GM23338 (cell line): Measurements from ENCODE around the gene MYOC. TPM values are rescaled to one million over a fixed set of nuclear protein-coding genes. Genes with fewer than 3 reads are reported as not detected.

ENCODE experiments used
- ATAC-seq: fragments of 200-7000 bp; cut with Tn5 transposase; 3 replicates; pipeline ENCODE4 v1.9.1; 2020
- DNase-seq: peaks from one replicate; pipeline ENCODE4 v3.0.0-alpha.2; 2015; ENCODE audit warnings: low spot score
- H2AFZ ChIP-seq: fragments of 200-600 bp; sonication (generic); 2 replicates; pipeline ENCODE4 v1.8.0; 2016; ENCODE audit warnings: antibody characterized with exemption, mild to moderate bottlenecking, moderate library complexity
- H3F3A ChIP-seq: fragments of 200-600 bp; sonication (generic); replicated peaks from 2 replicates; pipeline ENCODE4 v1.8.0; 2017; ENCODE audit warnings: antibody characterized with exemption, mixed run types, low read depth
- H3K27ac ChIP-seq: fragments of 200-600 bp; sonication (generic); 2 replicates; pipeline ENCODE4 v1.6.1; 2016; ENCODE audit warnings: low read depth
- H3K27me3 ChIP-seq: fragments of 200-600 bp; sonication (generic); 2 replicates; pipeline ENCODE4 v1.8.0; 2016; ENCODE audit warnings: mild to moderate bottlenecking, mixed run types, moderate library complexity; ENCODE audit not compliant: insufficient read depth
- H3K36me3 ChIP-seq: fragments of 200-600 bp; sonication (generic); 2 replicates; pipeline ENCODE4 v1.8.0; 2016; ENCODE audit warnings: mild to moderate bottlenecking; ENCODE audit not compliant: insufficient read depth
- H3K4me1 ChIP-seq: fragments of 200-600 bp; sonication (generic); 2 replicates; pipeline ENCODE4 v1.8.0; 2016; ENCODE audit warnings: mild to moderate bottlenecking, moderate library complexity; ENCODE audit not compliant: insufficient read depth
- H3K4me2 ChIP-seq: fragments of 200-600 bp; sonication (generic); 2 replicates; pipeline ENCODE4 v1.7.1; 2017; ENCODE audit warnings: mixed run types
- H3K4me3 ChIP-seq: fragments of 200-600 bp; sonication (generic); 2 replicates; pipeline ENCODE4 v1.6.1; 2016; ENCODE audit warnings: mixed run types
- H3K79me2 ChIP-seq: fragments of 200-600 bp; sonication (generic); replicated peaks from 2 replicates; pipeline ENCODE4 v1.8.0; 2017; ENCODE audit warnings: mild to moderate bottlenecking; ENCODE audit not compliant: insufficient read depth
- H3K9me2 ChIP-seq: fragments of 200-600 bp; sonication (generic); 2 replicates; pipeline ENCODE4 v1.8.0; 2017; ENCODE audit not compliant: insufficient read depth
- H4K20me1 ChIP-seq: fragments of 200-600 bp; sonication (generic); replicated peaks from 2 replicates; pipeline ENCODE4 v1.8.0; 2017; ENCODE audit warnings: mild to moderate bottlenecking; ENCODE audit not compliant: insufficient read depth
- H3K27ac Mint-ChIP-seq: 2 replicates; pipeline ENCODE4 v1.8.0; 2020; ENCODE audit warnings: inconsistent platforms, mild to moderate bottlenecking, moderate library complexity, mixed read lengths
- H3K27me3 Mint-ChIP-seq: 3 replicates; pipeline ENCODE4 v1.8.0; 2022; ENCODE audit warnings: low read depth, mild to moderate bottlenecking, moderate library complexity, mixed read lengths, inconsistent platforms; ENCODE audit not compliant: insufficient read depth, poor library complexity
- H3K36me3 Mint-ChIP-seq: 3 replicates; pipeline ENCODE4 v1.8.0; 2021; ENCODE audit warnings: low read depth, mild to moderate bottlenecking, inconsistent platforms, moderate library complexity, mixed read lengths
- H3K4me1 Mint-ChIP-seq: 3 replicates; pipeline ENCODE4 v1.8.0; 2020; ENCODE audit warnings: mild to moderate bottlenecking, inconsistent platforms, mixed read lengths
- H3K4me3 Mint-ChIP-seq: 3 replicates; pipeline ENCODE4 v1.8.0; 2021; ENCODE audit warnings: moderate library complexity, mild to moderate bottlenecking, inconsistent platforms, mixed read lengths
- H3K9me3 Mint-ChIP-seq: 3 replicates; pipeline ENCODE4 v1.8.0; 2020; ENCODE audit warnings: moderate library complexity, mild to moderate bottlenecking, inconsistent platforms, mixed read lengths
- CREB1 ChIP-seq: fragments of 250-450 bp; sonication (Bioruptor Pico); IDR thresholded peaks from 2 replicates; pipeline ENCODE4 v1.5.0; 2020; ENCODE audit warnings: low read depth, mild to moderate bottlenecking, moderate library complexity
- ETS1 ChIP-seq: IDR thresholded peaks from 2 replicates; pipeline ENCODE4 v1.6.1; 2016; ENCODE audit warnings: antibody characterized with exemption
- EZH2 ChIP-seq: fragments of 200-600 bp; sonication (generic); IDR thresholded peaks from one replicate; pipeline ENCODE4 v1.8.0; 2017; ENCODE audit warnings: antibody characterized with exemption, mild to moderate bottlenecking, low read depth; ENCODE audit not compliant: unreplicated experiment
- EZH2phosphoT487 ChIP-seq: fragments of 200-600 bp; sonication (generic); IDR thresholded peaks from one replicate; pipeline ENCODE4 v1.8.1; 2018; ENCODE audit warnings: antibody characterized with exemption; ENCODE audit not compliant: unreplicated experiment
- JUNB ChIP-seq: IDR thresholded peaks from one replicate; pipeline ENCODE4 v1.6.1; 2016; ENCODE audit warnings: antibody characterized with exemption; ENCODE audit not compliant: unreplicated experiment
- NANOG ChIP-seq: IDR thresholded peaks from 2 replicates; pipeline ENCODE4 v1.6.1; 2016; ENCODE audit warnings: antibody characterized with exemption, borderline replicate concordance
- POLR2AphosphoS5 ChIP-seq: IDR thresholded peaks from 2 replicates; pipeline ENCODE4 v1.6.1; 2016; ENCODE audit warnings: antibody characterized with exemption, low read depth
- STAT1 ChIP-seq: IDR thresholded peaks from one replicate; pipeline ENCODE4 v1.6.1; 2016; ENCODE audit warnings: antibody characterized with exemption; ENCODE audit not compliant: unreplicated experiment
- ZNF114 ChIP-seq: fragments of 250-450 bp; sonication (Bioruptor Pico); IDR thresholded peaks from 2 replicates; pipeline ENCODE4 v1.5.0; 2020; ENCODE audit warnings: mild to moderate bottlenecking, moderate library complexity
- ZNF331 ChIP-seq: fragments of 250-450 bp; sonication (Bioruptor Pico); IDR thresholded peaks from 2 replicates; pipeline ENCODE4 v1.5.0; 2020; ENCODE audit warnings: low read depth, mild to moderate bottlenecking, moderate library complexity
- ZNF462 ChIP-seq: fragments of 250-450 bp; sonication (Bioruptor Pico); IDR thresholded peaks from 2 replicates; pipeline ENCODE4 v1.5.0; 2020; ENCODE audit warnings: mild to moderate bottlenecking, moderate library complexity
- polyA plus RNA-seq: library from polyadenylated mRNA; unstranded; fragments of >200 nt; fragmentation: Nextera tagmentation; extraction: Ambion mirVana; gene quantifications from 2 replicates; pipeline ENCODE4 v1.2.1, GENCODE V29; 2016
- total RNA-seq: library from RNA; depleted of rRNA; stranded (reverse); fragments of >200 nt; shearing (Covaris generic); gene quantifications from 2 replicates; pipeline ENCODE4 v1.2.3, GENCODE V29; 2014
- TF ChIP-seq, protein P1 (sequence below), 2 experiments: fragments of 200-600 bp in 1 of 2; sonication (generic) in 1 of 2; conservative IDR thresholded peaks; 2 replicates each; pipeline versions ENCODE4 v1.5.1 to v1.6.1; 2016 to 2017; ENCODE audit warnings: antibody characterized with exemption in 2 of 2, low read depth in 2 of 2, mild to moderate bottlenecking in 2 of 2, moderate library complexity in 1 of 2
- TF ChIP-seq, protein P2 (sequence below): IDR thresholded peaks from one replicate; pipeline ENCODE4 v1.6.1; 2018; ENCODE audit warnings: antibody characterized with exemption; ENCODE audit not compliant: unreplicated experiment

Gene MYOC
- total and polyA plus RNA-seq, 2 experiments from 2014 or later = not detected

- Histone ChIP-seq H4K20me1 (no peaks in the 10 kb centered on the region), H3K27ac (no peak overlapping the region), H3K4me3 (no peak overlapping the region), H3K36me3 (no peaks in the 10 kb centered on the region), H3K9me2 (no peaks in the 10 kb centered on the region), H3K27me3 (no peaks in the 10 kb centered on the region), H3K4me2 (no peak overlapping the region), H3F3A (no peaks in the 10 kb centered on the region), H3K79me2 (no peaks in the 10 kb centered on the region), H3K4me1 (peaks cover 14% of the 10 kb centered on the region), H2AFZ (no peak overlapping the region)
- Mint-ChIP-seq H3K36me3 (no peaks in the 10 kb centered on the region), H3K27ac (no peak overlapping the region), H3K4me1 (peaks cover 10% of the 10 kb centered on the region), H3K27me3 (peaks cover 6% of the 10 kb centered on the region), H3K4me3 (no peak overlapping the region), H3K9me3 (no peaks in the 10 kb centered on the region)
- ATAC-seq (no peak), DNase-seq (no peak)
- TF ChIP-seq NANOG = no peak
- no peak for TF ChIP-seq POLR2AphosphoS5
- TF ChIP-seq ZNF331 = no peak
- no peak for TF ChIP-seq ZNF114
- TF ChIP-seq, protein P1, sequence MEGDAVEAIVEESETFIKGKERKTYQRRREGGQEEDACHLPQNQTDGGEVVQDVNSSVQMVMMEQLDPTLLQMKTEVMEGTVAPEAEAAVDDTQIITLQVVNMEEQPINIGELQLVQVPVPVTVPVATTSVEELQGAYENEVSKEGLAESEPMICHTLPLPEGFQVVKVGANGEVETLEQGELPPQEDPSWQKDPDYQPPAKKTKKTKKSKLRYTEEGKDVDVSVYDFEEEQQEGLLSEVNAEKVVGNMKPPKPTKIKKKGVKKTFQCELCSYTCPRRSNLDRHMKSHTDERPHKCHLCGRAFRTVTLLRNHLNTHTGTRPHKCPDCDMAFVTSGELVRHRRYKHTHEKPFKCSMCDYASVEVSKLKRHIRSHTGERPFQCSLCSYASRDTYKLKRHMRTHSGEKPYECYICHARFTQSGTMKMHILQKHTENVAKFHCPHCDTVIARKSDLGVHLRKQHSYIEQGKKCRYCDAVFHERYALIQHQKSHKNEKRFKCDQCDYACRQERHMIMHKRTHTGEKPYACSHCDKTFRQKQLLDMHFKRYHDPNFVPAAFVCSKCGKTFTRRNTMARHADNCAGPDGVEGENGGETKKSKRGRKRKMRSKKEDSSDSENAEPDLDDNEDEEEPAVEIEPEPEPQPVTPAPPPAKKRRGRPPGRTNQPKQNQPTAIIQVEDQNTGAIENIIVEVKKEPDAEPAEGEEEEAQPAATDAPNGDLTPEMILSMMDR (conservative IDR thresholded peaks at IDR 0.05; ENCODE audit: low read depth in 2 of 2) = no peak
- TF ChIP-seq ZNF462 (CRISPR knock-in tag) = no peak
- TF ChIP-seq, protein P2, sequence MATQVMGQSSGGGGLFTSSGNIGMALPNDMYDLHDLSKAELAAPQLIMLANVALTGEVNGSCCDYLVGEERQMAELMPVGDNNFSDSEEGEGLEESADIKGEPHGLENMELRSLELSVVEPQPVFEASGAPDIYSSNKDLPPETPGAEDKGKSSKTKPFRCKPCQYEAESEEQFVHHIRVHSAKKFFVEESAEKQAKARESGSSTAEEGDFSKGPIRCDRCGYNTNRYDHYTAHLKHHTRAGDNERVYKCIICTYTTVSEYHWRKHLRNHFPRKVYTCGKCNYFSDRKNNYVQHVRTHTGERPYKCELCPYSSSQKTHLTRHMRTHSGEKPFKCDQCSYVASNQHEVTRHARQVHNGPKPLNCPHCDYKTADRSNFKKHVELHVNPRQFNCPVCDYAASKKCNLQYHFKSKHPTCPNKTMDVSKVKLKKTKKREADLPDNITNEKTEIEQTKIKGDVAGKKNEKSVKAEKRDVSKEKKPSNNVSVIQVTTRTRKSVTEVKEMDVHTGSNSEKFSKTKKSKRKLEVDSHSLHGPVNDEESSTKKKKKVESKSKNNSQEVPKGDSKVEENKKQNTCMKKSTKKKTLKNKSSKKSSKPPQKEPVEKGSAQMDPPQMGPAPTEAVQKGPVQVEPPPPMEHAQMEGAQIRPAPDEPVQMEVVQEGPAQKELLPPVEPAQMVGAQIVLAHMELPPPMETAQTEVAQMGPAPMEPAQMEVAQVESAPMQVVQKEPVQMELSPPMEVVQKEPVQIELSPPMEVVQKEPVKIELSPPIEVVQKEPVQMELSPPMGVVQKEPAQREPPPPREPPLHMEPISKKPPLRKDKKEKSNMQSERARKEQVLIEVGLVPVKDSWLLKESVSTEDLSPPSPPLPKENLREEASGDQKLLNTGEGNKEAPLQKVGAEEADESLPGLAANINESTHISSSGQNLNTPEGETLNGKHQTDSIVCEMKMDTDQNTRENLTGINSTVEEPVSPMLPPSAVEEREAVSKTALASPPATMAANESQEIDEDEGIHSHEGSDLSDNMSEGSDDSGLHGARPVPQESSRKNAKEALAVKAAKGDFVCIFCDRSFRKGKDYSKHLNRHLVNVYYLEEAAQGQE = no peak
- TF ChIP-seq STAT1 = no peak
- no peak for TF ChIP-seq ETS1
- no peak for TF ChIP-seq CREB1 (CRISPR knock-in tag)
- no peak for TF ChIP-seq JUNB
- TF ChIP-seq EZH2 = no peak
- TF ChIP-seq EZH2phosphoT487 = no peak
Observed at GRCh38 chr1:171646249-171646560, 6.3 kb downstream of the MYOC start.
